Astrocyte (in vitro differentiated cells and primary cell): ENCODE results near the gene SLC25A20.

Source experiments
- CTCF ChIP-seq: IDR thresholded peaks from 2 replicates; pipeline ENCODE4 v1.5.1; 2011; ENCODE audit warnings: low read depth, mild to moderate bottlenecking, inconsistent platforms, low read length, moderate library complexity; ENCODE audit not compliant: insufficient read depth
- EZH2 ChIP-seq: IDR thresholded peaks from 2 replicates; pipeline ENCODE4 v1.6.1; 2012; ENCODE audit warnings: mild to moderate bottlenecking, low read length, inconsistent platforms; ENCODE audit not compliant: insufficient read depth

GRCh38 chr3:48857641-48858040 lies 41.0 kb downstream of the SLC25A20 start:
- TF ChIP-seq EZH2, result no peak
- no peak for TF ChIP-seq CTCF
